HCT116 (cell line): Measurements from ENCODE around the gene ROR2. TPM values are rescaled to one million over a fixed set of nuclear protein-coding genes. Genes with fewer than 3 reads are reported as not detected.

ENCODE experiments used
- ATAC-seq: fragments of 200-7000 bp; cut with Tn5 transposase; 2 replicates; pipeline ENCODE4 v1.9.1; 2020; ENCODE audit warnings: mild to moderate bottlenecking, moderate library complexity
- BruUV-seq: library from RNA; stranded (reverse); fragments of 400-500 nt; replicated peaks from 2 replicates; lab custom pipeline; 2021; lab: Mats Ljungman, UMichigan
- CTCF ChIA-PET: fragments of 300-600 bp; sonication (Branson Sonifier 250); formaldehyde crosslinking; loops from one replicate; lab custom pipeline; 2021; ENCODE audit warnings: antibody characterized with exemption; lab: Charles Lee
- POLR2A ChIA-PET: fragments of 300-600, 350-600 bp; sonication (Branson Sonifier 250); formaldehyde crosslinking; loops from one replicate; lab custom pipeline; 2021; ENCODE audit warnings: antibody characterized with exemption; lab: Charles Lee
- RAD21 ChIA-PET, 2 experiments: fragments of 300-600 bp; sonication (Branson Sonifier 250); formaldehyde crosslinking; loops; one replicate each; lab custom pipeline; 2023; ENCODE audit warnings: low total read pairs in 2 of 2; ENCODE audit not compliant: uncharacterized antibody in 2 of 2, unreplicated experiment in 2 of 2, low non-redundant PET in 1 of 2; lab: Charles Lee
- DNase-seq: peaks from one replicate; pipeline ENCODE4 v3.0.0-alpha.2; 2010; ENCODE audit warnings: low read depth, low spot score
- H2AFZ ChIP-seq: fragments of 200-600 bp; shearing (Covaris generic), sonication (generic); 2 replicates; pipeline ENCODE4 v1.6.1; 2017; ENCODE audit warnings: low read depth, mixed run types, mixed read lengths, antibody characterized with exemption, low read length; ENCODE audit not compliant: poor library complexity, severe bottlenecking
- H3K27ac ChIP-seq: 2 replicates; pipeline ENCODE4 v1.5.1; 2012; ENCODE audit warnings: low read depth, low read length
- H3K27me3 ChIP-seq: fragments of 200-600 bp; sonication (generic); 2 replicates; pipeline ENCODE4 v1.6.1; 2016; ENCODE audit warnings: mixed run types, low read length, mixed read lengths; ENCODE audit not compliant: insufficient read depth
- H3K36me3 ChIP-seq, 2 experiments: fragments of 200-500 bp in 1 of 2; fragments of 200-600 bp in 1 of 2; sonication (Bioruptor generic) in 1 of 2; sonication (generic) in 1 of 2; 2 replicates each; pipeline versions ENCODE4 v1.5.1 to v1.6.1; 2014 to 2016; ENCODE audit warnings: low read length in 2 of 2, inconsistent platforms in 1 of 2, mixed read lengths in 1 of 2, mixed run types in 1 of 2; ENCODE audit not compliant: insufficient read depth in 2 of 2, control insufficient read depth in 1 of 2
- H3K4me1 ChIP-seq, 2 experiments: fragments of 200-600 bp in 1 of 2; sonication (generic) in 1 of 2; 2 replicates each; pipeline versions ENCODE4 v1.5.1 to v1.6.1; 2012 to 2017; ENCODE audit warnings: low read length in 2 of 2, inconsistent platforms in 1 of 2, mild to moderate bottlenecking in 1 of 2, mixed read lengths in 1 of 2, mixed run types in 1 of 2, moderate library complexity in 1 of 2; ENCODE audit not compliant: insufficient read depth in 2 of 2, control insufficient read depth in 1 of 2
- H3K4me2 ChIP-seq: fragments of 200-600 bp; sonication (generic); 2 replicates; pipeline ENCODE4 v1.6.1; 2017; ENCODE audit warnings: mixed run types, low read length, mixed read lengths
- H3K4me3 ChIP-seq, 2 experiments: fragments of 200-600 bp in 1 of 2; sonication (generic) in 1 of 2; replicated peaks in 1 of 2; 2 replicates each; pipeline ENCODE4 v1.5.1; 2011 to 2016; ENCODE audit warnings: low read length in 2 of 2, control low read depth in 1 of 2, low read depth in 1 of 2, mild to moderate bottlenecking in 1 of 2, mixed read lengths in 1 of 2, mixed run types in 1 of 2
- H3K79me2 ChIP-seq: fragments of 200-600 bp; sonication (generic); 2 replicates; pipeline ENCODE4 v1.6.1; 2017; ENCODE audit warnings: mild to moderate bottlenecking, mixed run types, low read length, moderate library complexity, mixed read lengths; ENCODE audit not compliant: insufficient read depth
- H3K9ac ChIP-seq: fragments of 200-600 bp; sonication (generic); 2 replicates; pipeline ENCODE4 v1.6.1; 2016; ENCODE audit warnings: low read length, mixed read lengths
- H3K9me2 ChIP-seq: fragments of 200-600 bp; sonication (generic), shearing (Covaris generic); 2 replicates; pipeline ENCODE4 v1.6.1; 2017; ENCODE audit warnings: mixed run types, mild to moderate bottlenecking, moderate library complexity; ENCODE audit not compliant: insufficient read depth
- H3K9me3 ChIP-seq, 2 experiments: fragments of 200-500 bp in 1 of 2; fragments of 200-600 bp in 1 of 2; sonication (Bioruptor generic) in 1 of 2; sonication (generic) in 1 of 2; 2 replicates each; pipeline ENCODE4 v1.6.1; 2014 to 2017; ENCODE audit warnings: low read length in 2 of 2, mixed read lengths in 2 of 2, inconsistent platforms in 1 of 2, low read depth in 1 of 2, mild to moderate bottlenecking in 1 of 2, mixed run types in 1 of 2, moderate library complexity in 1 of 2; ENCODE audit not compliant: control insufficient read depth in 1 of 2, insufficient read depth in 1 of 2
- H4K20me1 ChIP-seq: fragments of 200-600 bp; sonication (generic), shearing (Covaris generic); 2 replicates; pipeline ENCODE4 v1.6.1; 2017; ENCODE audit warnings: mixed run types, mild to moderate bottlenecking, moderate library complexity; ENCODE audit not compliant: insufficient read depth
- CBX3 ChIP-seq: IDR thresholded peaks from 2 replicates; pipeline ENCODE4 v1.6.1; 2012; ENCODE audit warnings: low read depth
- EZH2 ChIP-seq: fragments of 200-600 bp; sonication (generic); IDR thresholded peaks from 2 replicates; pipeline ENCODE4 v1.6.1; 2017; ENCODE audit warnings: antibody characterized with exemption, mixed run types
- EZH2phosphoT487 ChIP-seq: fragments of 200-600 bp; IDR thresholded peaks from 2 replicates; pipeline ENCODE4 v1.6.1; 2018; ENCODE audit warnings: antibody characterized with exemption, borderline replicate concordance
- FOSL1 ChIP-seq: IDR thresholded peaks from 2 replicates; pipeline ENCODE4 v1.6.1; 2012; ENCODE audit warnings: low read depth
- JUND ChIP-seq: IDR thresholded peaks from 2 replicates; pipeline ENCODE4 v1.6.1; 2012
- POLR2AphosphoS5 ChIP-seq: IDR thresholded peaks from 2 replicates; pipeline ENCODE4 v1.6.1; 2011; ENCODE audit warnings: mild to moderate bottlenecking, low read depth, low read length, moderate library complexity
- SIN3A ChIP-seq: IDR thresholded peaks from 2 replicates; pipeline ENCODE4 v1.6.1; 2012; ENCODE audit warnings: low read depth
- SP1 ChIP-seq: IDR thresholded peaks from 2 replicates; pipeline ENCODE4 v1.6.1; 2012; ENCODE audit warnings: low read depth
- YY1 ChIP-seq: IDR thresholded peaks from 2 replicates; pipeline ENCODE4 v1.6.1; 2011; ENCODE audit warnings: low read length, low read depth, moderate library complexity, mild to moderate bottlenecking; ENCODE audit not compliant: insufficient replicate concordance; ENCODE audit errors: extremely low read depth
- ZNF274 ChIP-seq: fragments of 200-500 bp; sonication (Bioruptor generic); IDR thresholded peaks from 2 replicates; pipeline ENCODE4 v1.6.1; 2014; ENCODE audit warnings: mild to moderate bottlenecking, low read depth, low read length, inconsistent platforms
- intact Hi-C: fragments of 100-400 bp; cut with micrococcal nuclease; formaldehyde crosslinking; loops from 2 replicates; pipeline ENCODE4 v1.10.0; 2022
- total RNA-seq: library from RNA; stranded (reverse); gene quantifications from one replicate; pipeline ENCODE4 v1.2.1, GENCODE V29; 2021; ENCODE audit not compliant: unreplicated experiment
- TF ChIP-seq, protein P1 (sequence below), 3 experiments: fragments of 200-600 bp in 1 of 3; sonication (generic) in 1 of 3; IDR thresholded peaks in 2 of 3; conservative IDR thresholded peaks in 1 of 3; 2 replicates each; pipeline ENCODE4 v1.5.1; 2012 to 2017; ENCODE audit warnings: low read depth in 2 of 3, low read length in 2 of 3, antibody characterized with exemption in 1 of 3, borderline replicate concordance in 1 of 3, control low read depth in 1 of 3, mild to moderate bottlenecking in 1 of 3, mixed read lengths in 1 of 3, mixed run types in 1 of 3, moderate library complexity in 1 of 3; ENCODE audit not compliant: insufficient read depth in 1 of 3
- TF ChIP-seq, protein P2 (sequence below): IDR thresholded peaks from 2 replicates; pipeline ENCODE4 v1.6.1; 2011; ENCODE audit warnings: mild to moderate bottlenecking, low read length, moderate library complexity; ENCODE audit not compliant: insufficient replicate concordance; ENCODE audit errors: extremely low read depth

Gene ROR2
- total RNA-seq, 1 experiment from 2014 or later, result 15.7 TPM

DNA sequence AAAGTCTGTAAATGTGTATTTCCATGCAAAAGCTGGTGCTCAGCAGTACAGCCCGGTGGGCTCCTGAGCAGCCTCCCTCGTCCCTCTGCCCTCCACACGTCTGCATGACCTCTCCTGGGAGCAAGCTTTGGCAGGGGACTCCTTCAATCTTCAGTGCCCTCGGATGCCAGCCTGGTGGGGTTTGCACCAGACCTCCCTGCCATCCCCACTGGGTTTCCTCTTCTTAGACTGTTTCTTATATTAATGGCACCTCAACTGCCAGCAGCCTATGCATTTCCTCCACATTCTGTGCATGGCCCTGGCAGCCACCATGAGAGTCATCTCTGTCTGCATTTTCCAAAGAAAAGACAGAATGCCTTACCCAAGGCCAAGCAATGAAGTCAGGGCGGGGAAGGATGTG, 108.4 kb downstream of the ROR2 start:
- Histone ChIP-seq H2AFZ (no peak overlapping the region), H3K4me1 (peaks cover 18 to 19% of the 10 kb centered on the region in 2 experiments), H3K36me3 (no peaks in the 10 kb centered on the region), H3K27me3 (no peaks in the 10 kb centered on the region), H4K20me1 (peaks cover 3% of the 10 kb centered on the region; the same call in 1 of the 2 replicates), H3K27ac (no peak overlapping the region), H3K9me2 (no peaks in the 10 kb centered on the region), H3K9ac (no peak overlapping the region), H3K9me3 (no peaks in the 10 kb centered on the region), H3K79me2 (peaks cover 2% of the 10 kb centered on the region; the same call in 1 of the 2 replicates), H3K4me3 (no peak overlapping the region), H3K4me2 (no peak overlapping the region)
- BruUV-seq, result no TSS peak
- intact Hi-C loops, result no loop called here
- CTCF ChIA-PET, result no interaction called here
- TF ChIP-seq SP1 (no peak), POLR2AphosphoS5 (no peak), ZNF274 (no peak), YY1 (no peak), SIN3A (no peak), FOSL1 (no peak), CBX3 (no peak), EZH2phosphoT487 (no peak), EZH2 (no peak), JUND (no peak)
- TF ChIP-seq, protein P1, sequence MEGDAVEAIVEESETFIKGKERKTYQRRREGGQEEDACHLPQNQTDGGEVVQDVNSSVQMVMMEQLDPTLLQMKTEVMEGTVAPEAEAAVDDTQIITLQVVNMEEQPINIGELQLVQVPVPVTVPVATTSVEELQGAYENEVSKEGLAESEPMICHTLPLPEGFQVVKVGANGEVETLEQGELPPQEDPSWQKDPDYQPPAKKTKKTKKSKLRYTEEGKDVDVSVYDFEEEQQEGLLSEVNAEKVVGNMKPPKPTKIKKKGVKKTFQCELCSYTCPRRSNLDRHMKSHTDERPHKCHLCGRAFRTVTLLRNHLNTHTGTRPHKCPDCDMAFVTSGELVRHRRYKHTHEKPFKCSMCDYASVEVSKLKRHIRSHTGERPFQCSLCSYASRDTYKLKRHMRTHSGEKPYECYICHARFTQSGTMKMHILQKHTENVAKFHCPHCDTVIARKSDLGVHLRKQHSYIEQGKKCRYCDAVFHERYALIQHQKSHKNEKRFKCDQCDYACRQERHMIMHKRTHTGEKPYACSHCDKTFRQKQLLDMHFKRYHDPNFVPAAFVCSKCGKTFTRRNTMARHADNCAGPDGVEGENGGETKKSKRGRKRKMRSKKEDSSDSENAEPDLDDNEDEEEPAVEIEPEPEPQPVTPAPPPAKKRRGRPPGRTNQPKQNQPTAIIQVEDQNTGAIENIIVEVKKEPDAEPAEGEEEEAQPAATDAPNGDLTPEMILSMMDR (IDR thresholded peaks at IDR 0.05 in 2 of 3, conservative IDR thresholded peaks at IDR 0.05 in 1 of 3; ENCODE audit: borderline replicate concordance in 1 of 3, insufficient read depth in 1 of 3, low read depth in 2 of 3, low read length in 2 of 3), result no peak
- TF ChIP-seq, protein P2, sequence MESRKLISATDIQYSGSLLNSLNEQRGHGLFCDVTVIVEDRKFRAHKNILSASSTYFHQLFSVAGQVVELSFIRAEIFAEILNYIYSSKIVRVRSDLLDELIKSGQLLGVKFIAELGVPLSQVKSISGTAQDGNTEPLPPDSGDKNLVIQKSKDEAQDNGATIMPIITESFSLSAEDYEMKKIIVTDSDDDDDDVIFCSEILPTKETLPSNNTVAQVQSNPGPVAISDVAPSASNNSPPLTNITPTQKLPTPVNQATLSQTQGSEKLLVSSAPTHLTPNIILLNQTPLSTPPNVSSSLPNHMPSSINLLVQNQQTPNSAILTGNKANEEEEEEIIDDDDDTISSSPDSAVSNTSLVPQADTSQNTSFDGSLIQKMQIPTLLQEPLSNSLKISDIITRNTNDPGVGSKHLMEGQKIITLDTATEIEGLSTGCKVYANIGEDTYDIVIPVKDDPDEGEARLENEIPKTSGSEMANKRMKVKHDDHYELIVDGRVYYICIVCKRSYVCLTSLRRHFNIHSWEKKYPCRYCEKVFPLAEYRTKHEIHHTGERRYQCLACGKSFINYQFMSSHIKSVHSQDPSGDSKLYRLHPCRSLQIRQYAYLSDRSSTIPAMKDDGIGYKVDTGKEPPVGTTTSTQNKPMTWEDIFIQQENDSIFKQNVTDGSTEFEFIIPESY, result no peak
- ATAC-seq, result no peak
- POLR2A ChIA-PET, result no interaction called here
- DNase-seq, result no peak
- RAD21 ChIA-PET, result no interaction called here
